ENCODE measurements around the gene FEM1A. TPM values are rescaled to one million over a fixed set of nuclear protein-coding genes. Genes with fewer than 3 reads are reported as not detected.
A peak's percentile ranks its signal among the peaks of the same experiment; 100 is the strongest.

FEM1A gene
- total and polyA plus RNA-seq, 9 of the 15 experiments (the other 6 are each of a cell fraction or from before 2014, with no cell fraction given) = 0.08 to 19.0 (median 6.8) TPM

DNA sequence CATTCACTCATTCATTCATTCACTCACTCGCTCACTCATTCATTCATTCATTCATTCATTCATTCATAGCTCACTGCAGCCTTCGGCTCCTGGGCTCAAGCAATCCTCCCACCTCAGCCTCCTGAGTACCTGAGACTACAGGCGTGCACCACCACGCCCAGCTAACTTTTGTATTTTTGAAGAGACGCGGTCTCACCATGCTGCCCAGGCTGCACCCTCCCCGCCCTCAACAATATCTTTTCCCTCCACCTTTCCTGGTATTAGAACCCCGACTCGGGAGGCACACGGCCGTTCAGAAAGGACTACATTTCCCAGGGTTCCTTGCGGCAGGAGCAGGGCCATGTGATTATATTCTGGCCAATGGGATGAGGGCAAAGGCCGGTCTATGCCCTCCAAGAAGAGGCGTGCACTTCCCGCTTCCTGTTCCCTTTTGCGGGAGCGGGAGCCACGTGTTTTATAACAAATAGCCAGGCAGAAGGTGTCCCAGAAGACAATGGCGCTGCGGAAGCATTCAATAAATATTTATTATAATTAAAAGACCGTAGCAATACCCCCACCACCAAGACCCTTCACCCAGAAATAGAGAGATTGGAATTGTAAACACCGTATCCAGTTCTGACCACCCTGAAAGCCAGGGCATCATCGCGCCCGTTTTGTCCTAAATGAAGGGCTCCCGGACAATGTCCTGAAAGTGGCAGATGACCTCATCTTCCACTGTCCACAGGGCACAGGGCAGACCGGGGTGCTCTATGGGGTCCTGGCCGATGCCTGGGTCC is 24.1 kb downstream of the FEM1A start (continued):
- TF ChIP-seq, protein P1, sequence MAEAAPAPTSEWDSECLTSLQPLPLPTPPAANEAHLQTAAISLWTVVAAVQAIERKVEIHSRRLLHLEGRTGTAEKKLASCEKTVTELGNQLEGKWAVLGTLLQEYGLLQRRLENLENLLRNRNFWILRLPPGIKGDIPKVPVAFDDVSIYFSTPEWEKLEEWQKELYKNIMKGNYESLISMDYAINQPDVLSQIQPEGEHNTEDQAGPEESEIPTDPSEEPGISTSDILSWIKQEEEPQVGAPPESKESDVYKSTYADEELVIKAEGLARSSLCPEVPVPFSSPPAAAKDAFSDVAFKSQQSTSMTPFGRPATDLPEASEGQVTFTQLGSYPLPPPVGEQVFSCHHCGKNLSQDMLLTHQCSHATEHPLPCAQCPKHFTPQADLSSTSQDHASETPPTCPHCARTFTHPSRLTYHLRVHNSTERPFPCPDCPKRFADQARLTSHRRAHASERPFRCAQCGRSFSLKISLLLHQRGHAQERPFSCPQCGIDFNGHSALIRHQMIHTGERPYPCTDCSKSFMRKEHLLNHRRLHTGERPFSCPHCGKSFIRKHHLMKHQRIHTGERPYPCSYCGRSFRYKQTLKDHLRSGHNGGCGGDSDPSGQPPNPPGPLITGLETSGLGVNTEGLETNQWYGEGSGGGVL (CRISPR knock-in tag; IDR thresholded peaks at IDR 0.05) = no peak
- TF ChIP-seq KHSRP (IDR thresholded peaks at IDR 0.05) = no peak
- TF ChIP-seq SMARCA5 (IDR thresholded peaks at IDR 0.05) = no peak; the same call in none of the 2 replicates
- TF ChIP-seq, protein P2, sequence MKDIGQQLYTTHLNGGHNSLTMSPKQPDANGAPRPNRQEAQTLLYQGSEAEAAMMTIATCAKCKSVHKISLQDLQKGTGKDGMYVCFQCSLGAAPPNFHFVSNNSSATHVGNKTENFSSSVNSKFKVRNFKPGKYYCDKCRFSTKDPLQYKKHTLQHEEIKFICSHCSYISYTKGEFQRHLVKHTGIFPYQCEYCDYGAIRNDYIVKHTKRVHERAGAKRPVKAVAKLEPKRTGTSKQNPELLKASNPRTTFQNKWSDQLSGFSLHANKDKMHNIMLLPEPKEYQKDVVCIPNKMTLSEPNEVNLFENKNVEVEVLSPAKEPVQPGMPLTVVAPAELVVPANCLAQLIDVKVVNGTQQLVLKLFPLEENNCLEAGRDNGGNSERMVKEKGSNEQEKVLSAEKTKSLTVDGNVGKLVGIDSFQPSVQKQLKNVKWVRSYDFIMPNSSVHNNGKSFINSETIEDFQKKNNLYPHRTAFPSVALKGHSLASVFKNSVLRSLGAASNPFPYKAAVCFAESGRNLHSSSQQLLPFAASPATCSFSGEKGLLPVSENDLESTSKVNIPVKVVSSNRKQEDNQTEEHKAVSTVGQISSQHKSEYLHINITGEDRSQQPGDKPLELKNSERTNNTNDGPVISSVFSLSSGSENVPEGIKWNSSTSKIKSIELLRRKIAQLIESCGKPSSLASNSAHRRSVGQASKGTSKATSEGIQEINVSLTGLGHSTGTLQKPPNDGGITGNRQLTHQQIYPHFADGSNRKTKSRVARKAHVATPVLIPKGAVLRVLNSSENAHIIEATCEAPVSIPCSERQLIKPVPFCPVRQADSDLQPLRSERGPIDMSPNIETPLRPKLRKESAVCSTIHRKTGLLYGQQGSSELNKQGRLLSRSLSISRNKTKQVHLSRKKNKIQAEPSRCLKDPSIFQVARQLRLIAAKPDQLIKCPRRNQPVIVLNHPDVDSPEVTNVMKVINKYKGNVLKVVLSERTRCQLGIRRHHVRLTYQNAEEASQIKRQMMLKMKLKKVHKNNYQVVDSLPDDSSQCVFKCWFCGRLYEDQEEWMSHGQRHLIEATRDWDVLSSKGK (CRISPR knock-in tag; IDR thresholded peaks at IDR 0.05) = no peak
- no peak for TF ChIP-seq SAFB2 (IDR thresholded peaks at IDR 0.05; ENCODE audit: borderline replicate concordance, low read depth, low read length, severe bottlenecking)
- TF ChIP-seq, protein P3, sequence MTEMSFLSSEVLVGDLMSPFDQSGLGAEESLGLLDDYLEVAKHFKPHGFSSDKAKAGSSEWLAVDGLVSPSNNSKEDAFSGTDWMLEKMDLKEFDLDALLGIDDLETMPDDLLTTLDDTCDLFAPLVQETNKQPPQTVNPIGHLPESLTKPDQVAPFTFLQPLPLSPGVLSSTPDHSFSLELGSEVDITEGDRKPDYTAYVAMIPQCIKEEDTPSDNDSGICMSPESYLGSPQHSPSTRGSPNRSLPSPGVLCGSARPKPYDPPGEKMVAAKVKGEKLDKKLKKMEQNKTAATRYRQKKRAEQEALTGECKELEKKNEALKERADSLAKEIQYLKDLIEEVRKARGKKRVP (CRISPR knock-in tag; IDR thresholded peaks at IDR 0.05) = no peak
- TF ChIP-seq MEF2A (IDR thresholded peaks at IDR 0.05; ENCODE audit: control insufficient read depth, low read depth, low read length) = no peak
- TF ChIP-seq MBD2 (IDR thresholded peaks at IDR 0.05; ENCODE audit: borderline replicate concordance, low read depth) = peak; percentile 91
- no peak for TF ChIP-seq NELFE (IDR thresholded peaks at IDR 0.05; ENCODE audit: insufficient read depth, insufficient read length)
- TF ChIP-seq CCNT2 (IDR thresholded peaks at IDR 0.05; ENCODE audit: borderline replicate concordance, extremely low read depth, insufficient read length, low read depth, low read length) = no peak
- peak; percentile 38 to 72; a peak in 2 of 4 replicates for TF ChIP-seq SIN3A (IDR thresholded peaks at IDR 0.05; ENCODE audit: borderline replicate concordance in 2 of 2, control insufficient read depth in 1 of 2, low read depth in 2 of 2, low read length in 2 of 2)
- TF ChIP-seq CC2D1A (IDR thresholded peaks at IDR 0.05) = 0 out of 2 replicates have a peak, but pooled peaks have one; percentile 9
- no peak for TF ChIP-seq HDAC8 (tag; IDR thresholded peaks at IDR 0.05)
- peak in 1 of 2 experiments; percentile 77; a peak in 2 of 4 replicates for TF ChIP-seq HDAC1 (IDR thresholded peaks at IDR 0.05)
- TF ChIP-seq RFX5 (IDR thresholded peaks at IDR 0.05; ENCODE audit: low read depth, low read length) = no peak
- peak; percentile 92 for TF ChIP-seq MXI1 (IDR thresholded peaks at IDR 0.05; ENCODE audit: low read depth, low read length)
- TF ChIP-seq E2F3 (CRISPR knock-in tag; IDR thresholded peaks at IDR 0.05) = no peak
- TF ChIP-seq, protein P4, sequence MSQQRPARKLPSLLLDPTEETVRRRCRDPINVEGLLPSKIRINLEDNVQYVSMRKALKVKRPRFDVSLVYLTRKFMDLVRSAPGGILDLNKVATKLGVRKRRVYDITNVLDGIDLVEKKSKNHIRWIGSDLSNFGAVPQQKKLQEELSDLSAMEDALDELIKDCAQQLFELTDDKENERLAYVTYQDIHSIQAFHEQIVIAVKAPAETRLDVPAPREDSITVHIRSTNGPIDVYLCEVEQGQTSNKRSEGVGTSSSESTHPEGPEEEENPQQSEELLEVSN (IDR thresholded peaks at IDR 0.05; ENCODE audit: borderline replicate concordance in 1 of 2, extremely low read depth in 1 of 2, insufficient read depth in 1 of 2, insufficient read length in 1 of 2, low read depth in 1 of 2, low read length in 1 of 2, poor library complexity in 1 of 2, severe bottlenecking in 1 of 2) = peak; percentile 93 to 99
- TF ChIP-seq ELF2 (CRISPR knock-in tag; IDR thresholded peaks at IDR 0.05) = peak; percentile 74
